Measurements from ENCODE around the gene GFPT2.
A peak's percentile ranks its signal among the peaks of the same experiment; 100 is the strongest.

GFPT2 gene

DNA sequence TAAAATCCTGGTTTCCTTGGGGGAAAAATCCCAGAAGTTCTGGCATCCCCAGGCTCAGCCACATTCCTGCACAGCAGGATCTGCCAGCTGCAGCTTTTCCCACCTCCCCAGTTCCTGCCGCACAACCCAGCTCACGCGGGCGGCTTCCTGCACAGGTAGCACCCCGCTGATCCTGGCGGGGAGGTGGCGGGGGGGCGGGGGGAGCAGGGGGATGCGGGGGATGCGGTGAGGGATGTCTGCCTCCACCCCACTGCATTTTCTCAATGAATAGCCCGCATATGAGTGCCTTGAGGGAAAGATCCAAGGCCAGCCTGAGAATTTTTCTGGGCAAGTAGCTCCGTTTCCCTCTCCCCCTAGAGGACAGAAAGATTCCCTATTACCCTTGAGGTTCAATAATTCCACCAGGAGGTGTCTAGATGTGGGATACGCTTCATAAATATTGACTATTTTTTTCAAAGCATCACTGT lies 21.1 kb downstream of the GFPT2 start:
- no peak for DNase-seq

DNA sequence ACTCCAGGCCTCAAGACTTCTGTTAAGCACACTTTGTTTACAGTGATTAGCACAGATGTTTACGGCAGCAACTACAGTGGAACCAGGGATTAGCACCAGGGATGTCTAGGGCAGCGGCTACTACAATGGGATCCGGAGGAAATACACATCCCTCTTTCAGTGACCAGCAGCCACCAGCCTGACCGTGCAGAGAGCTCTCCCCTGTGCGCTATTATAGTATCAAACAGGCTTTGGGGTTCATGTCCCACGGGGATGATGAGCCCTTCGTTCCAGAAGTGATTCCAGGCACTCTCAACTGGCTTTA lies 21.5 kb downstream of the GFPT2 start:
- no peak for DNase-seq

DNA sequence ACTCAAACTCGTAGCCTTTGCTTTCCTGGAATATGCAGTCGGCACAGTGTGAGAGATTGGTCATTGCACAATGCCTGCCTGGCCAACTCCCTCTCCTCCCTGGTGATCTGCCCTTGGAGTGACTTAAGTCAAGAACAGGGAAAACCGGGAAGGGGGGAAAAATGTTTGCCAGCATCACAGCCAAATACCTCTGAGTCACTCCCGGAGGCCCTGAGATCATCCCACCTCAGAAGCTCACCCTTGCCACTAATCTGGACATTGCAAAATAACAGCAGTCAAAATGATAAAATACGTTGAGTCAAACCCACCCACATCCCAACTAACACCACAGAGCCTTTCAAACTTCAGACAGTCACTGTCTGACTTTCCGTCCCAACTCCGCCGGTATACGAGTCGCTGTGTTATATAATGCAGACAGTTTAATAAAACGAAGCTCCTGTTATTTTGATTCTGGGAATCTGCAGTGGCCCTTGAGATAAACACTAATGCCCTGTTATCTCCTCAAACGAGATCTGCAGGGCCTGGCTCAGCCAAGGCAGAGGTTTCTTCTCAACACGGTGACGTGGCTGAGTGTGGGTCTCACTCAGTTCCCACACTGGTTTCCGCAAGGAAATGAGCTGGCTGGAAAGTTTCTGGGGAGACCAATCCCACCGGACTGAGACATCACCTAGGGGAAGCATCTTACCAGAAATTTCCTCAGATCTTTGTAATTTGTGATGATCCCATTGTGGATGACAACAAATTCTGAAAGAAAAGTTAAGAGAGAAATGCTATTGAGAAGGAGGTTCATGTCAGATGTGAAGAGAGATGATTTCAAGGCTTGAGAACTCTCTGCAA lies 22.1 kb downstream of the GFPT2 start:
- DNase-seq: no peak

DNA sequence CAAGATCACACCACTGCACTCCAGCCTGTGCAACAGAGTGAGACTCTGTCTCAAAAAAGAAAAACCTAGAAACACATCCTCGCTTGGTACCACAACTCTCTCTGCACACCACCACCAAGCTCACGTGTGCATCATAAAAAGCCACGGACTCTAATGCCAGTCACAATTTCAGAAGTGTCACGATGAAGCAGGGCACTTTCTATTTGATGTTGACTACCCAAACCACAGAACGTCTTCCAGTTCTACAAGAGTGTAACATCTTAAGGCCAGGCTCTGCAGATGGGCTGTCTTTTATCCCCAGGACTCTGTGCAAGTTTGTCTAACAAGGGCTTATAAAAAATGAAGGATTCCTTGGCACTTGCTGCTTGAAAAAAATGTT lies 22.9 kb downstream of the GFPT2 start:
- DNase-seq: no peak

DNA sequence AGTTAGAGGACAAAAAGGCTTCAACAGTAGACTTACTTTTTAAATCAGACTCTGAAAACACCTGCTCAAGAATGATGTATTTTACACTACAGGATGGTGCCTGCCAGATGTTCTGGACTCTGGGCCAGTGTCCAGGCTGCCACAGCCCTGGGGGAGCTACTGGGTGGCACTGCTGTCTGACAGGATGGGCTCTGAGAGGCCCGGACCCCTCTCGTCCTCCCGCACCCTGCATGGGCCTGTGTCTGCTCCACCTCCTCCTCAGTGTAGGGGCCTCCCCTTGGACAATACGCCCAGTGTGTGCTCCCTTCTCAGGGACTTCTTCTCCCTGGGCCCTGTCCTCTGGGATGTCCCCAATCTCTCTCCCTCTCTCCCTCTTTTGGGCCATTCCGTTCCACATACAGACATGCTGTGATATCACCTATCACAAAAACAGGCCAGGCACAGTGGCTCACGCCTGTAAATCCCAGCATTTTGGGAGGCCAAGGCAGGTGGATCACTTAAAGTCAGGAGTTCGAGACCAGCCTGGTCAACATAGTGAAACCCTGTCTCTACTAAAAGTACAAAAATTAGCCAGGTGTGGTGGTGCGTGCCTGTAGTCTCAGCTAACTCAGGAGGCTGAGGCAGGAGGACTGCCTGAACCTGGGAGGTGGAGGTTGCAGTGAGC lies 23.4 kb downstream of the GFPT2 start:
- DNase-seq: no peak

DNA sequence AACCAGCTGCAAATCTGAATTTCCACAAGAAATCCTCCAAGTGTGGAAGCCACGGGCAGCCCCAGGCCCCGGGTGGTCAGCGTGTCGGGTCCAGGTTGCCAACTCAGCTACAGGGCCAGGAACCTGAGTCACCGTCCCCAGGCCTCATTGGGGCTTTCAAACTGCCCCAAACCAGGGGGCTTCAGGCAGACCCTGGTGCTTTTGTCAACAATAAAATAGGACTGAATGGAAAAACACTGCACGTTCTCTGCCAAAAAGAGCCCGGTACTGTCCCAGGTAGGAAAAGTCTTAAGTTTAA lies 24.0 kb downstream of the GFPT2 start:
- DNase-seq: no peak

DNA sequence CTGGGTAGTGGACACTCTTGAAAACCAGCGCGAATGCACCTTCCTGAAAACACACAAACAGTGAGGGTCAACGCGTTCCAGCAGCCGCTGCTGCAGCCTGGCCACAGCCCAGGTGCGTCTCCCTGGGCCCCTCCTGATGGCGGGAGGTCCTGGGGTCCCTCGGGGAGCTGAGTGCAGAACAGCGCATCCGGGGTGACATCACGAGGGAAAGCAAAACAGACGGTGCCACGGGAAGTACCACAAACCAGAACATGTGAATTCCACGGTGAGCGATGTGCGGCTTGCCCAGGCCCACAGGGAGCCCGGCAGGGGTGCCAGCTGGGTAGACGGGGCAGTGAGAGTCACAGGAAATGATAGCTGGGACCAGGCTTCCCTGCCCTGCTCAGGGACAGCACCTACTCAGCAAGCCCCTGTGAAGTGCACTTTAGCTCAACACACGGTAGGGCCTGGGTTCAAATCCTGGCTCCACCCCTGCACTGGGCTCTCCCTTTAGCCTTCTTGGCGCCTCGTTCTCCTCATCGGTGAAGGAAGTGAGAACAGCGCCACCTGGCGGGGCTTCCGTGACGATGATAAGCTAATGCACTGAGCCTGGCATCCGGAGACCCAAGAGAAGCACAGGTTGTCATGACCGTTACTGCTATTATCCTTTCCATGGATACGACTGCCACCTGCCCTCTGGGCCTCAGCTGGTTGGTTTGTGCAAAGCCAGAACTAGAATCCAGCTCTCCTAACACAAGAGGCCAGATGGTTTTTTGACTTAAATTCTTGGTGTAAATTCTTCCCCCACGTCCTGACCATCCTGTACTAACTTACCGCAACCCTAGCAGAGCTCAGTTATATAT lies 24.6 kb downstream of the GFPT2 start:
- DNase-seq: peak; percentile 75

DNA sequence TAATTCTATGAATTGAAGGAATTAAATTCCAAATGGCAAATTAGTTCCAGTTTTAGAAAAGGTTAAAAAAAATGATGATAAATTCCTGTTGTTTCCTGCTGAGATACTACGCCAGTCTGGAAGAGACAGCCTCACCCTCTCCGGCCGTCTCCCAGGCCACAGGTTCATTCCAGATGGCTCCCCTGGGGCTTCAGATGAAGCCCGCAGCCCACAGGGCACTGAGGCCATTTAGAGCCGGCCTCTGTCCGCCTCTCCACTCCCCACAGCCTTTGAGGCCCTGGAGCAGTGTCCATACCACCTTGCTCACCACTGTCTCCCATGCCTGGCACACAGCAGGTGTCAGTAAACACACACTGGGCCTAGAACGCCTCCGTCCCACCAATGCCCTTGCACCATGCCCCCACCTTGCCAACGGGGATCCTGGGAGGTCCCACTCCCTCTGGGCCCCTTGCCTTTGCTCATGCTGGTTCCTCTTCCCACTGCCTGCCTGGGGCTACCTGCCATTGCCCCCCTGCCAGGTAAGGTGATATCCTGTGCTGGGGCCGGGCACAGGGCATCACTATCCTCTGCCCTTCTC lies 26.1 kb downstream of the GFPT2 start:
- DNase-seq: no peak

DNA sequence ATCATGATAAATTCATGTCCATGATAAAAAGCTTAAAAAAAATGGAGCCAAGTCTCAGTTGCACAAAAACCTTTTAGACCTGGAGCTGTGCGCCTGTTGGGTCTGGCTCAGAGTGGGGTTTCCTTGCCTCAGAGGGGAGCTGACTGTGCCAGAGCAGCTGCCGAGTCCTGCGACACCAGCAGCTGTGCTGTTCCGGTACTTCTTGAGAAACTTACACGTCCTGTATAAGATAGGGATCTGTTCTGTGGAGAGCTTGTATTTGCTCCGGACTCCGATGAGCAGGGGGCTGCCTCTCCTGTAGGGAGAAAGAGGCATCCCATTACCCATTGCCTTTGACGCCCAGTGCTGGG lies 28.6 kb downstream of the GFPT2 start:
- DNase-seq: no peak

DNA sequence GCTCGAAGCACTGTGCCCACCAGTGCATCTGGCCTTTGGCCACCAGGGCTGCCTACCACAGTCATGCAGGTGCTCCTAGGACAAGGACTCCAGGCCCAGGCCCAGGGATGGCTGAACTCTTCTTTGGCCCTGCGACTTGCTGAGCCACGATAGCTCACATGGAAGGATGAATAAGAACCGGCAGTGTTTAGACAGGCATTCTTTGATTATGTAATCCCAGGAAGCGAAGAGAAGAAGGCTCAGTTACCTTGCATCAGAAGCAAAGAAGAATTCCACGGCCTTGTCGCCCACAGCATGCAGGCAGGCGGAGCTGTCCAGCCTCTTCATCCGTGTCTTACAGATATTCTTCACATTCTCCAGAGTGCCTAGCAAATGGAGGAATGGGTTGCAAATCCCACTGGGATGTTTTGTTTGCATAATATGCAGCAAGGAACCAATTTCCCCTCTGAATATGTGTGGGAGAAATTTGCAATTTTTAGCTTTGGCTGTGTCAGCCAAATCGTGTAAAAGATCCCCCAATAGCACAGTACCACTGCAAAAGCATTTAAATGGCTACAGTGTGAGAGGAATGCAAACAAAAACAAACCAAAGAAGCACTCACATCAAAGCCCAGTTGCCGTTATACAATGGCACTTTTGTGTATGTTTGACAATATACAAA lies 29.1 kb downstream of the GFPT2 start:
- DNase-seq: no peak

DNA sequence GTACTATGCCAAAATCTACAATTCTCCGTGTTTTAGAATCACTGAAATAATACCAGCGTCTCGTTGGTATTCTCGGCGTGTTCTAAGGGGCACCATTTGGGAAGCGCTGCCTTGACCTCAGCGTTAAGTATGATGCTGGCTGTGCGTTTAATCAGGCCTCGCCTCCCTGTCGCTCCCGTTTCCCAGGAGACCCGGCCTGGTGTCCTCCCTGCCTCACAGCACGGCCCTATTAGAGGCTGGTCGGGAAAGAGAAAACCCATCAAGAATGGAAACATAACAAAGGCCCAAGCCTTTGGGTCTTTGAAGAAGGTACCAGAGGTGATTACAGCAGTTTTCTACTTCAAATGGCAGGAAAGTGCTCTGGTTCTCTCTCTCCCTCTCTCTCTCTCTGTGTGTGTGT lies 30.0 kb downstream of the GFPT2 start:
- DNase-seq: no peak

DNA sequence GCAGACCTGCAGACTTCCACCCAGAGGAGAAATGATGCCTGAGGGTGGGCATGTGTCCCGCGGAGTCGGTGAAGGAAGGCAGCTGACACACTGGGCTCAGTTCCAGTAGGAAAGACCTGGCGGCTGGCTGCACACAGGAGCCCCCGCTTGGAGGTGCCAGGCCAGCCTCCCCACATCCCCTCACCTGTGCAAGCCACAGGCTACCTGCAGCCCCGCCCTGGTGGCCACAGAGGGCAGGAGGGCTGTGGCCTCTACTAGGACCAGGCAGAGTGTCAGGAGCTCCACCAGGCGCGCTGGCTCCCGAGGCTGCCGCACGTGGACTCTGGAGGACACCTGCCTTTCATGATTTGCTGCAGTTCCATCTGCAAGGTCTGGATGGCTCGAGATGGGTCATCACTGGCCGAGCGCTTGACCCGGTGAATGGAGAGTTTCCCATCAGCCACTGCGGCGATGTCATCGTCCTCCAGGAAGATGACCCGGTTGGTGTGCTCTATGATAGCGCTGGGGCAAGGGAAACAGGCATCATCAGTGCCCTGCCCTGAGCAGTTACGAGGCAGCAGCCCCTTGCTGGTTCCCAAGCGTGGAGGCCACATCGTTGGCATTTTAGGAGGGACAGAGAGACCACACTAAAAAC lies 34.6 kb downstream of the GFPT2 start:
- no peak for DNase-seq

DNA sequence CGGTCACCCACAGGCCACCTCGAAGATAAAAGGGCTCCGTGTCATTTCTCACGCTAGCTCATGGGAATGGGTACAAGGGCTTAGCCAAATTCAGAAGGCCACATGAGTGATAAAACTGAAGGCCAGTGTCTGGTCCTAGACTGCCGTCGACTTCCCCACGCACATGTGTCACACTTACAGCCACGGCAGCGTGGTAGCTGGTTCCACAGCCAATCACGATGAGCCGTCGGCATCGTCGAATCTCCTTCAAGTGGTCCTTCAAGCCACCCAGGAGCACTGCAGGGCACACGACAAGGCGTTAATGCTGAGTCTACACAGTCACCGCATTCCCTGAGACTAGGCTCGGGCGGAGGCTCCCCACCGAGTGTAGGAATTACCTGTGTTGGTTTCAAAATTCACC lies 36.5 kb downstream of the GFPT2 start:
- DNase-seq: no peak

DNA sequence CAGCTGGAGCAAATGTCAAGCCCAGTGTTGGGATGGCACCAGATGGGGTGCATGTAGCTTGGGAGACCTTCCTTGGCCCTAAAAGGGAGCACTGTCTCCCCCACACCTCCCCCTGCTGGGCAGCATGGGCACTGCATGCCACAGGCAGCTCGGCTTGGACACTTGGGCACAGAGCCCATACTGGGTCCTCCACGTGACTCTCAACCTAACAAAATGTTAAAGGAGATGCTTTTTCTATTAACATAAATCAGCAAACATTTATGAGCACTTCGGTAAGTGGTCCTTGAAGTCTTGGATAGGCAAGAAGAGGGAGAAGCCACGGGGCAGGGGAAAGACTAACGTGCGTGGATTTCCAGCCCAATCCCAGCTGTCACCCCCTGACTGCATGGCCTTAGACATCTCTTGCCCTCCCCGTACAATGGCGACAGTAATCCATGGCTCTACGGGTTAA lies 37.3 kb downstream of the GFPT2 start:
- peak; percentile 23 for DNase-seq

DNA sequence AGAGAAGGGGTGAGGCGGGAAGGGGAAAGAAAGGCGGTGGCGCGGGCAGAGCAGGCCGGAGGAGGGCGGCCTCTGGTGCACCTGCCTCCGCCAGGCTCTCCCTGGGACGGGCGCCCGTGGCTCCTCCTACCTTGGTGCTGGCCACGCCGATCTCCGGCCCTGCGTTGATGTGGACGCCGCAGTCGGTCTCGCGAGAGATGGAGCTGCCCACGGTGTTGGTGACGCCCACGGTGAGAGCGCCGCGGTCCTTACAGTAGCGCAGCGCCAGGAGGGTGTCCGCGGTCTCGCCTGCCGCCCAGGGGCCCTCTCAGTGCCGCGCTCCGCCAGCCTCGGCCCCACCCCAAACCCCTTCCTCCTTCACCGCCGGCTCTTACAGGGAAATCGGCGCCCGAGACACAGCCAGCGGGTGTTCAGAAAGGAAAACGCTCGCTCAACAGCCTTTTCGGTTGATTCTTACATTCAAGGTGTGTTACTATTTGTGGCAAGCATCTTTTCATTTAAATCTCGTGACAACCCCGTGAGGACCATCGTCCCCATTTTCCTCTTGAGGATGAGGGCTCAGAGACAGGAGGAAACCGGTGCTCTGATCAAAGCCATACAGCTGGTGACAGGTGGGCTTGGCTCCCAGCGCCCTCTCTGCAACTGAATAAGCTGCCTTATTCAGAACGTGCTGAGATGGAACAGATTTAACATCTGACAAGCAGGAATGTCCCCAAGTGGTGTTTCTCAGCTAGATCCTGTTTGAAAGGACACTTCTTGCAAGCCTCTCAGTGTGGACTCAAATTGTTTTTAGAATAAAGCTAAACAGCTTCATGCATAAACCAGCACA lies 39.2 kb downstream of the GFPT2 start:
- DNase-seq: peak; percentile 60

DNA sequence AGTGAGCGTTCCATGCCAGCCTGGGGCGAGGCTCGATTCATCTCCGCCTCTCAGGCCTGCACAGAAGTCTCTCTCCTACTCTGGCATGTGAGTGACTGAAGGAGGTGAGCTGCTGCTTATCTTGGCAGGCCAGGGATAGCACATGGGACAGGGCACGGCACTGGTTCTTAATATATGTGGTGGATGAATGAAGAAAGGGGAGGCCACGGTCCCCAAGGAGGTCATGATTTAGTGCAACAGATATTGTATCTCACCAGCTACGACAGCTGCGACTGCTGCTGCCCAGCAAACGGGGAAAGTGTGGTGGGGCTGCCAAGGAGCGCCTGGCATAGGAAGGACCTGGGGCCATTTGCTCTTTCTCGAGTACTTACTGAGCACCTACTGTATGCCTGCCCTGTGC lies 41.9 kb downstream of the GFPT2 start:
- DNase-seq: no peak

DNA sequence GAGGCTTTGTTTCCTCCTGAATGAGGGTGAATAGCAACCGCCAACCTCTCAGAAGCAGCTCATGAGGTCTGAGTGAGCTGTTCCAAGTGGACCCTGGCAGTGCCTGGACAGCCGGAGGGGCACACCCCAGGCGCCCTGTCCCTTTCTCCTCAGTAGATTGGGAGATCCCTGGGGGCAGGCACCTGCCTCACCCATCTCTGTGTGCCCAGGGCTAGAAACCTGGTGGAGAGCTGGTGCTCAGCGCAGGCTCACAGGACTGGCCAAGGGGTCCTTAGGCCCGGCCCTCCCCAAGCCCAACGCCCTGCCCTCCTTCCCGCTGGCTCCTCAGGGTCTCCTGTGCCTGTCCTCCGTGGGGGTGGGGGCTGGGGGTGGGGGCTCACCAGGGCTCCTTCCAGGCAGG lies 46.3 kb downstream of the GFPT2 start:
- no peak for DNase-seq

DNA sequence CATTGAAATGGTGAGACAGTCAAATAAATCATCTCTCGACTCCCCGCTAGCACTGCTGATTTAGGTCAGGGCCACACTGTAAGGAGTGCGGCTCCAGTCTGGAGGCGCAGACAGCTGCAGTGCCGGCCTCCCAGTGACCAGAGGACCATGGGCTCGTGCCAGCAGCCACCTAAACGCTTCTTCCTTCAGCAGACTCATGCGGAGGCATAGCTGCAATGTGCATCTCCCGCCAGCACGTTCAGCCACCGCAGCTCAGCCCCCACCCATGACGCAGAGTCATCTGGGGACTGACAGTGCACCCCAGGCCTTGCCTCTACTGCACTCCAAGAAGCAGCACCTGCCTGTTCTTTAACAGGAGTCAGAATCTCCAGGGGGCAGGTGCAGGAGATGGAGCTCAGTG lies 47.7 kb downstream of the GFPT2 start:
- DNase-seq: no peak

DNA sequence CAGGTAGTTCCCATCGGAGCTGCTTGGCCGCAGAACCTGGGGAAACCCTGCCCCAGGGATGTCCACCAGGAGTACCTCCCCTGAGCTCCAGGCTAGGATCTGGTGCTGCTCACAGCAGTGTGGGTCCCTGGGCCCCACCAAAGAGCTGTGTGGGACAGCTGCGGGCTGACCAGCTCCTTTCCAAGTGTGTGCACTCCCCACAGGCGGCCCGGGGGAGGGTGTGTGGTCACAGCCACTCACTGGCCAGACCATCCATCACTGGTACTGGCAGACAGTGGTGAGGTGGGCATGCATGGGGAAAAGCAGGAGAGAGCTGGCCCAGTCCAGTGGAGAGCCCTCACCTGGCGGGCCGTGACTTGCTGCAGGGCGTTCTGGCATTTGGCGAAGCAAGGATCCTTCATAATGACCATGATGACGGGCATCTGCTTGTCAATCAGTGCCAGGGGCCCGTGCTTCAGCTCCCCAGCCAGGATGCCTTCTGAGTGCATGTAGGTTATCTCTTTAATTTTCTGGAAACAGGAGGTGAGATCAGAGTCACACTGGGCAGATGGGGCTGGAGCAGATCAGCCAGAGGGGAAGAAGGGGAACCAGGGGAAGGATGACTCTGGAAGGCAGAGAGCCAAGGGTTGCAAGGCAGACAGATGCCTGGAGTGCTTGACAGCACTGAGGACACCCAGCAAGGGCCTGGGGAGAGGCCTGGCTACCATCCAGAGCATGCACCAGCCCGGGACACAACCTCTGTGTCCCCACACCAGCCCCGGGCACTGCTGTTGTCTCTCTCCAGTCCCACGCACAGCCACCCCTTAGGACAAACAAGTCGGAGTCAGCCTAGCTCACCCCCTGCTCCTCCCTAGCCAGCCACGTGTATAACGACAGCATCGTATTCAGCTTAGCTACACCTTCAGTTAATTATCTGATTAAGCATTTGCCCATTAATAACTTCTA lies 48.4 kb downstream of the GFPT2 start:
- no peak for DNase-seq

DNA sequence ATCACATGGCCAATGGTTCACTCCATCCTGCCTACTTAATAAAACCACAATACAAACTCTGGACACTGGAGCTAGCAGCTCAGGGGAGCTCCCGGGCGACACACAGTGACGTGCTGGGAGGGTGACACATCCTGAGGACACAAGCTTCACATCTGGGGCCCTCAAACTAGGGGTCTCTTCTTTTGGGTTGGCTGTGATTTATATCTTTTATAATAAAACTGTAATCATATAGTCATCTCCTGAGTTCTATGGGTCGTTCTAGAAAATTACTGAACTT lies 49.2 kb downstream of the GFPT2 start:
- no peak for DNase-seq
